Astrocyte (in vitro differentiated cells and primary cell): Measurements from ENCODE around the gene NKIRAS2. TPM values are rescaled to one million over a fixed set of nuclear protein-coding genes. Genes with fewer than 3 reads are reported as not detected.

Experiments
- DNase-seq: peaks from one replicate; pipeline ENCODE4 v3.0.0-alpha.2; 2010; ENCODE audit warnings: low read depth
- FAIRE-seq: peaks from 2 replicates; lab custom pipeline; 2011; peaks lifted over from hg19 to GRCh38; lab: Jason Lieb, UNC
- H2AFZ ChIP-seq: 2 replicates; pipeline ENCODE4 v1.6.0; 2012; ENCODE audit warnings: low read depth, low read length, inconsistent platforms
- H3K27ac ChIP-seq: 2 replicates; pipeline ENCODE4 v1.5.1; 2011; ENCODE audit warnings: low read depth, low read length, inconsistent platforms
- H3K27me3 ChIP-seq: 2 replicates; pipeline ENCODE4 v1.6.0; 2011; ENCODE audit warnings: low read length, inconsistent platforms; ENCODE audit not compliant: insufficient read depth
- H3K36me3 ChIP-seq: 2 replicates; pipeline ENCODE4 v1.5.1; 2011; ENCODE audit warnings: low read length, inconsistent platforms; ENCODE audit not compliant: insufficient read depth
- H3K4me1 ChIP-seq: 2 replicates; pipeline ENCODE4 v1.5.1; 2011; ENCODE audit warnings: low read length, inconsistent platforms; ENCODE audit not compliant: insufficient read depth
- H3K4me2 ChIP-seq: 2 replicates; pipeline ENCODE4 v1.6.0; 2012; ENCODE audit warnings: low read length, inconsistent platforms
- H3K4me3 ChIP-seq: 2 replicates; pipeline ENCODE4 v1.5.1; 2011; ENCODE audit warnings: low read depth, mild to moderate bottlenecking, low read length, inconsistent platforms; ENCODE audit not compliant: insufficient read depth
- H3K79me2 ChIP-seq: 2 replicates; pipeline ENCODE4 v1.6.0; 2012; ENCODE audit warnings: mild to moderate bottlenecking, low read length, inconsistent platforms; ENCODE audit not compliant: insufficient read depth
- H3K9ac ChIP-seq: 2 replicates; pipeline ENCODE4 v1.6.0; 2012; ENCODE audit warnings: mild to moderate bottlenecking, low read length, inconsistent platforms
- H3K9me3 ChIP-seq: 2 replicates; pipeline ENCODE4 v1.5.1; 2012; ENCODE audit warnings: low read depth, mild to moderate bottlenecking, low read length, inconsistent platforms; ENCODE audit not compliant: insufficient read depth
- H4K20me1 ChIP-seq: 2 replicates; pipeline ENCODE4 v1.6.0; 2012; ENCODE audit warnings: low read length, inconsistent platforms; ENCODE audit not compliant: insufficient read depth
- H3K27ac Mint-ChIP-seq: one replicate; pipeline ENCODE4 v1.8.0; 2021; ENCODE audit warnings: mild to moderate bottlenecking, mixed read lengths; ENCODE audit not compliant: unreplicated experiment
- H3K27me3 Mint-ChIP-seq: one replicate; pipeline ENCODE4 v1.8.0; 2021; ENCODE audit warnings: low read depth, mixed read lengths; ENCODE audit not compliant: unreplicated experiment
- H3K36me3 Mint-ChIP-seq: one replicate; pipeline ENCODE4 v1.8.0; 2021; ENCODE audit warnings: low read depth, mixed read lengths; ENCODE audit not compliant: unreplicated experiment
- H3K4me1 Mint-ChIP-seq: one replicate; pipeline ENCODE4 v1.8.0; 2021; ENCODE audit warnings: low read depth, mixed read lengths; ENCODE audit not compliant: unreplicated experiment
- H3K4me3 Mint-ChIP-seq: one replicate; pipeline ENCODE4 v1.8.0; 2021; ENCODE audit warnings: mild to moderate bottlenecking, moderate library complexity, mixed read lengths; ENCODE audit not compliant: unreplicated experiment
- H3K9me3 Mint-ChIP-seq: one replicate; pipeline ENCODE4 v1.8.0; 2021; ENCODE audit warnings: mild to moderate bottlenecking, mixed read lengths; ENCODE audit not compliant: unreplicated experiment
- EZH2 ChIP-seq: IDR thresholded peaks from 2 replicates; pipeline ENCODE4 v1.6.1; 2012; ENCODE audit warnings: mild to moderate bottlenecking, low read length, inconsistent platforms; ENCODE audit not compliant: insufficient read depth
- total RNA-seq: library from RNA; stranded (reverse); gene quantifications from 2 replicates; pipeline ENCODE4 v1.2.1, GENCODE V29; 2021
- TF ChIP-seq, protein P1 (sequence below): IDR thresholded peaks from 2 replicates; pipeline ENCODE4 v1.5.1; 2011; ENCODE audit warnings: low read depth, mild to moderate bottlenecking, inconsistent platforms, low read length, moderate library complexity; ENCODE audit not compliant: insufficient read depth

Gene NKIRAS2
- total RNA-seq, 1 donor from 2014 or later: 60.5 TPM

DNA sequence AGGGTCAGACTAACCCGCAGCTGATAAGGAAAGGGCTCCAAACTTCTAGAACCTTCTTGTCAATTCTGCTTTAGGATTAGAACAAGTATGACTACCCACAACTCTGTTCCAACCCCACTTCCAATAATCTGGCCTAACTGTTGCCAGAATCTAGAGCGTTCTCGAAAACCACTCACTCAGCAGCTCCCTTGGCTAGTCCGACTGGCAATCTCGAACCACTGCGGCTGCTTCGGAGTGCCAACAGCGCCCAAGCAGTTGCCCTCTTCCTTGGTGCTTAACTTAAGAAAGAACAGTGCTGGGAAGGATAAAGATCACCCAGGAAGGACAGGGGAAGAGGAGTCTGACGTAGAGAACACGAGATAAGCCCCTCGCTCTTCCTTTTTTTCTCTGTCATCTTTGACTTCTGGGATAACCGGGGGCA, 3.5 kb upstream of the NKIRAS2 start:
- H2AFZ ChIP-seq: peak overlapping the region; percentile 92
- no peaks in the 10 kb centered on the region for H3K27me3 ChIP-seq
- TF ChIP-seq EZH2: no peak
- TF ChIP-seq, protein P1, sequence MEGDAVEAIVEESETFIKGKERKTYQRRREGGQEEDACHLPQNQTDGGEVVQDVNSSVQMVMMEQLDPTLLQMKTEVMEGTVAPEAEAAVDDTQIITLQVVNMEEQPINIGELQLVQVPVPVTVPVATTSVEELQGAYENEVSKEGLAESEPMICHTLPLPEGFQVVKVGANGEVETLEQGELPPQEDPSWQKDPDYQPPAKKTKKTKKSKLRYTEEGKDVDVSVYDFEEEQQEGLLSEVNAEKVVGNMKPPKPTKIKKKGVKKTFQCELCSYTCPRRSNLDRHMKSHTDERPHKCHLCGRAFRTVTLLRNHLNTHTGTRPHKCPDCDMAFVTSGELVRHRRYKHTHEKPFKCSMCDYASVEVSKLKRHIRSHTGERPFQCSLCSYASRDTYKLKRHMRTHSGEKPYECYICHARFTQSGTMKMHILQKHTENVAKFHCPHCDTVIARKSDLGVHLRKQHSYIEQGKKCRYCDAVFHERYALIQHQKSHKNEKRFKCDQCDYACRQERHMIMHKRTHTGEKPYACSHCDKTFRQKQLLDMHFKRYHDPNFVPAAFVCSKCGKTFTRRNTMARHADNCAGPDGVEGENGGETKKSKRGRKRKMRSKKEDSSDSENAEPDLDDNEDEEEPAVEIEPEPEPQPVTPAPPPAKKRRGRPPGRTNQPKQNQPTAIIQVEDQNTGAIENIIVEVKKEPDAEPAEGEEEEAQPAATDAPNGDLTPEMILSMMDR: no peak
- H3K4me2 ChIP-seq: peak overlapping the region; percentile 89
- H3K4me3 Mint-ChIP-seq: peak overlapping the region; percentile 100
- peaks cover 35% of the 10 kb centered on the region for H4K20me1 ChIP-seq
- FAIRE-seq: no peak
- peak overlapping the region; percentile 91 for H3K4me3 ChIP-seq
- peak overlapping the region; percentile 99 for H3K9ac ChIP-seq
- no peaks in the 10 kb centered on the region for H3K27me3 Mint-ChIP-seq
- DNase-seq: peak; percentile 25
- no peaks in the 10 kb centered on the region for H3K9me3 ChIP-seq
- H3K36me3 Mint-ChIP-seq: peaks cover 5% of the 10 kb centered on the region
- peaks cover 20% of the 10 kb centered on the region for H3K4me1 ChIP-seq
- peaks cover 78% of the 10 kb centered on the region for H3K79me2 ChIP-seq
- H3K27ac ChIP-seq: peak overlapping the region; percentile 95
- peaks cover under 1% of the 10 kb centered on the region for H3K36me3 ChIP-seq
- no peaks in the 10 kb centered on the region for H3K9me3 Mint-ChIP-seq
- peaks cover 24% of the 10 kb centered on the region for H3K4me1 Mint-ChIP-seq
- peak overlapping the region; percentile 99 for H3K27ac Mint-ChIP-seq

DNA sequence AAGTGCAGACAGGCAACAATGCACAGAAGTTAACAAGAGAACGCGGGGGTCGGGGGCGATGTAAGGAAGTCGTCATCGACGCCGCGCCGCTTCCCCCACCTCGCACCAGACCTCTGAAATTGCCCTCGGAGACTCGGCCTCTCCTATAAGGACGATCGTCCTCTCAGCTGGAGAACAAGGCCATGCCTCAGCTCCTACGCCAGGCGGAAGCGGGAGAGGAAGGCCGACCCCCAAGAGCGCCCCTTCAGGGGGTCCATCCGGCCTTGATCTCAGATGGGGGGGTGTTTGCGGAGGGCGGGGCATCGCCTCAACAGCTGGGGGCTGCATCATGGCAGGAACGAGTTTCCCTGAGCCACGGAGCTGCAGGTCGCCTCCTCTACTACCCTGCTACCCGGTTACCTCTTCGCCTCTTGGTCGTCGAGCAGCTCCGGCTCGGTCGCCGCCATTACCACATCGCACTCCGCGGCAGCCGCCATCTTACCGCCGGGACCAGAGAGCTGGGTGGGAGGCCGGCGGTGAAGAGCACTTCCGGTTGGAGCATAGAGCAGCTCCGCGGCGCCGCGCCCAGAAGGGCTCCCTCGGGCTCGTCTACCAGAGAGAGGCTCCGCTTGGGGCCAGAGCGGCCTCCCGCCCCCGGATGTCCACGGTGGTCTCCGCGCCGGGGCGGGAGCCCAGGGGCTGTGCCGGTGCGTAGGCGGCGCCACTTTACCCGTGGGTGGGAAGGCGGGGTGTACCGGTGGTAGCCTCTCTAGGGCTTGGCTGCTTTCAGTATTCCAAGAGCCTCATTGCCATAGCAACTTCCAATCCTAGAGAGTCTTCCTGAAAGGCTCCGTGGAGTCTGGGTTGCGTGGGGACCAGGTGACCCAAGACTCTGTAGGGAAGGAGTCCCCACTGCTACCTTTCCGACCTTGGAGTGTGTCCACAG, 2.7 kb upstream of the NKIRAS2 start, which contains the start of gene DNAJC7:
Gene DNAJC7 (minus strand): TSS at position 499 of the 925 bp plus-strand sequence. CDS start 23 bp downstream, at position 476.
- Histone ChIP-seq H3K9ac (peak within 1 kb of the TSS; percentile 99), H3K4me1 (peaks cover 20% of the 10 kb centered on the region), H3K4me3 (peak within 1 kb of the TSS; percentile 91), H4K20me1 (peaks cover 30% of the 10 kb centered on the region), H3K79me2 (peaks cover 73% of the 10 kb centered on the region), H3K27ac (peak within 1 kb of the TSS; percentile 95), H3K36me3 (peaks cover 4% of the 10 kb centered on the region), H3K4me2 (peak within 1 kb of the TSS; percentile 89), H2AFZ (peak within 1 kb of the TSS; percentile 92), H3K27me3 (no peaks in the 10 kb centered on the region), H3K9me3 (no peaks in the 10 kb centered on the region)
- H3K27ac Mint-ChIP-seq: peak within 1 kb of the TSS; percentile 99
- FAIRE-seq (no peak), DNase-seq (peak; percentile 80)
- peaks cover 23% of the 10 kb centered on the region for H3K4me1 Mint-ChIP-seq
- peaks cover 9% of the 10 kb centered on the region for H3K36me3 Mint-ChIP-seq
- TF ChIP-seq, protein P1: no peak
- TF ChIP-seq EZH2: no peak
- H3K27me3 Mint-ChIP-seq: no peaks in the 10 kb centered on the region
- H3K4me3 Mint-ChIP-seq: peak within 1 kb of the TSS; percentile 100
- peaks cover under 1% of the 10 kb centered on the region for H3K9me3 Mint-ChIP-seq
